NCI-H460 (cell line): ENCODE results near the gene OTOP1. TPM values are rescaled to one million over a fixed set of nuclear protein-coding genes. Genes with fewer than 3 reads are reported as not detected.
"Not testable (repeated sequence)": the region's sequence is repeated elsewhere in the genome, so short reads cannot be mapped to it uniquely, and the experiment has no call there.

Experiments
- DNase-seq: peaks from one replicate; pipeline ENCODE4 v3.0.0-alpha.2; 2016; ENCODE audit warnings: low read depth; ENCODE audit errors: extremely low read depth
- total RNA-seq: library from RNA; depleted of rRNA; stranded (reverse); fragments of >200 nt; shearing (Covaris generic); gene quantifications from 2 replicates; pipeline ENCODE4 v1.2.3, GENCODE V29; 2014

OTOP1 gene
- total RNA-seq, 1 experiment from 2014 or later, result not detected

DNA sequence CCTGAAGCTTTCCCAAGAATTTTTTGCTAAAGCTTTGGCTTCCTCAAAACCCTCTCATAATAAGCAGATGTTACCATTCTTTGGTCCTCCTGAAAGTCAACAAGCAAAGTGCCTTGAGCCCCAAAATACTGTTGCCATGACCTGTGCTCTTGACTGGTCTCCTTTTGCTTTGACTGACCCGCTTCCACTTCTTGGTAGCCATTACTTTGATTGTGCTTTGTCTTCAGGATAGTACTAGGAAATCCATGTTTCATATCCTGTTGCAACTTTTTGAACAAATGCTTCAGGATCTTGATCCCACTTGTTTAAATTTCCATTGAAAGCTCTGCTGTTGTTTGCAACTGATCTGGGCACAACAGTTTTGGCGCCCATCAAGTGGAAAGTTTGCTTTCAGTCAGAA lies 6.9 kb upstream of the OTOP1 start:
- no peak for DNase-seq

DNA sequence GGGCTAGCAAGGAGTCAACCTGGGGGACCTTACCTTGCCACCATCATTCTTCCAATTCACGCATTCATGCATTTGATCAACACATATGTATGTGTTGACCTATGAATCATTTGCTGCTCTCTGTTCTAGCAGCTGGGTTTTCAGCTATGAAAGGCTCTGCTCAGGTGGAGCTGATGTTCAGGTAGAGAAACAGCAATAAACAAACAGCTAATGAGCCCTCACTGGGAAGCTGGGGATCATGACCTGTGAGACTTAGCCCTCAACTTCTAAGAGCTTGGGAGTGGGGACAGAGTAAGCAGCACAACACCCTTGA lies 1.6 kb upstream of the OTOP1 start:
- no peak for DNase-seq

DNA sequence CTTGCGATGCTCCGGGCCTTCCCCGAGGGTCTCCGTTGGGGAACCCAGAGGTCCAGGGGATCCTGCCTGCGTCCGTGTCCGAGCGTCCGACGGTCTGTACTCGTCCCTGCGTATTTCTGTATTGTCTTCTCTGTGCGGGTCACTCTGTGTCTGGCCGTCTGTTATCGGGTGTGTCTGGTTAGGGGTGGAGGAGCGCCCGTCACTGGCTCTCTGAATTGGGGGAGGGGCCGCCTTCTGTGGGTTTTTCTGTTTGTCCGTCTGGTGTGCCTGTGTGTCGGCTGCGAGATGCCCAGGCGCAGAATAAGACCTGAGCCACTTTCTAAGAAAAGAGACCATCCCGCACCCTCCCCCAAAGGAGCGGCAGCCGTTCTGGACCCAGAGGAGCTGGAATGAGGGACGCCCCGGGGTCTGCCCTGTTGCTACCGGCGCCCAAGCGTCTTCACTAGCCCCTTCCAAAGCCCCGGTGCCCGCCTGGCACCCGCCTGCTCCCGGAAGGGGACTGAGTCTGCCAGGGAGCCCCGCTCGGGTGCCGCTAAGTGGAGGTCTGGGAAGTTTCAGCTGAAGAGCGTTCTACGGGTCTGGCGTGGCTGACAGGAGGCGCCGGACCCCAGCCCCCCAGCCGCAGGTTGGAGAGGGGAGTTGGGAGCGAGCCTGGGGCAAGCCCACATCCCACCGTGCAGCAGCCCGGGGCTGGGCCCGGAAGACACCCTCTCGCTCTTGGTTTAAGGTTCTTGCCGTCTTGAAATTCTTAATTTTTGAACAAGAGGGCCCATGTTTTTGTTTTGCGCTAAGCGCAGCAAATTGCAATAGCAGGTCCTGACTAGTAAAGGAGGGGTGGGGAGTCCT lies 1.0 kb upstream of the OTOP1 start:
- no peak for DNase-seq

DNA sequence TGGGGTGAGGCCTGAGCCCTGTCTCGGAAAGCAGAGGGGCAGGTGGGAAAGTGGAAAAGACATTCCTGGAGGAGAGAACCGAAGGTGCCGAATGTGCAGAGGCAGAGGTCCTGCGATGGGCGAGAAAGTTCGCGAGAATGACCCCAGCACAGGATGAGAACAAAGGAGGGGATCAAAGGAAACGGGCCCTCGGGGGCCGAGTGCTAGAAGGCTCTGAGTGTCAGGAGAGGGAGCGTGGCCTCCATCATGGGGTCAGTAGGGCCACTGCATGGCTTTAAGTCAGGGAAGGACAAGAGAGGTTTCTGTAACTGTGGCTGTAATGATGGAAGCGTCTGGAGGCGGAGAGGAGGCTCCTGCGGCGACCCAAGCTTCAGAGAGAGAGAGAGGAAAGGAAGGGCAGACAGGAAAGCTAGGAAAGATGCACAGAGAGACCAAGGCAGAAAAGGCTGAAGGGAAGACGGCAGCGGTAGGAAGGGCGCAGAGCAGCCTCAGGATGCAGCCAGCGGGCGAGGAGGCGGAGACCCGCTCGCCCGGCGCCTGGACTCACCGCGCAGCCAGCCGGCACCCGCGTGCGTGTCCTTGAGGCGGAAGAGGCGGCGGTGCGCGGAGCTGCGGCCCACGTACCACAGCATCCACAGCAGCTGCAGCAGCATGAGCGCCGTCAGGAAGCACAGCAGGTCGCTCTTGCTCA lies 669 bp downstream of the OTOP1 start:
- no peak for DNase-seq

DNA sequence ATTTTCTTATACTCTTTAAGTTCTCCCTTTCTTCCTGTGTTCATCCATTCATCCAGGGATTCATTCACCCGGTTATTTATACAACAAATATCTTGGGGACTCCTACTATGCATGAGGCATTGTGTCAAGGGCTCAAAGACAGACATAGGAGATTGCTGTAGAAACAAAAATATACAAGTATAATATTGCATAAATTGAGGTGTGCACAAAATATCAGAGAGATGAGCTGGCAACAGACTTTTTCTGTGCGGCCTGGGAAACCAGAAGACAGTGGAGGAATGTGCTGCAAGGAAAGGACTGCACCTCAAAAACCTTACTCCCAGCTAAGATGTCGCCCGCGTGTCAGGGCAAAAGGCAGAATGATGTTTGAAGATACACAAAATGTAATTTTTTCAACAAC lies 9.6 kb downstream of the OTOP1 start:
- DNase-seq, result no peak

DNA sequence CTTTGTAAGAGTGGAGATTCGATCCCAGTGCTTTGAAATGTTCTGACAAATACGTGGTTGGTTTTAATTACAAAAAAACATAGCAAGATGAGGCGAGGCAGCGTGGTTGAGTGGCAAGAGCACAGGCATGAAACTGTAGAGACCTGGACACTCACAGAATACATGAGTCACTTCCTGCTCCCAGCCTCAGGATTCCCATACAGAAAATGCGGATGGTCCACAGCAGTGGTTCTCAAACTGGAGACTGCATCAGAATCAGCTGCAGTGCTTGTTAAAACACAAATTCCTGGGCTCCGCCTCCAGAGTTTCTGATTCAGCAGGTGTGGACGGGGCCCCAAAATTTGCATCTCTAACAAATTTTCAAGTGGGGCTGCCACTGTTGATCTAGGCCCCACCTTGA lies 10.1 kb downstream of the OTOP1 start:
- DNase-seq, result no peak

DNA sequence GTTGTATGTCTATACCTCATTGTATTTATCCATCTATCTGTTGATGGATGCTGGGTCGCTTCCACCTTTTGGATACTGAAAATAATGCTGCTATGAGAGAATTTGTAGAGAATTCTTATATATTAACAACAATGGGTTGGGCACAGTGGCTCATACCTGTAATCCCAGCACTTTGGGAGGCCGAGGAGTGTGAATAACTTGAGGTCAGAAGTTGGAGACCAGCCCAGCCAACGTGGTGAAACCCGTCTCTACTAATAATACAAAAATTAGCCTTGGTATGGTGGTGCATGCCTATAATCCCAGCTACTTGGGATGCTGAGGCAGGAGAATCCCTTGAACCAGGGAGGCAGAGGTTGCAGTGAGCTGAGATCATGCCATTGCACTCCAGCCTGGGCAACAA lies 13.1 kb downstream of the OTOP1 start:
- not testable (repeated sequence) for DNase-seq

DNA sequence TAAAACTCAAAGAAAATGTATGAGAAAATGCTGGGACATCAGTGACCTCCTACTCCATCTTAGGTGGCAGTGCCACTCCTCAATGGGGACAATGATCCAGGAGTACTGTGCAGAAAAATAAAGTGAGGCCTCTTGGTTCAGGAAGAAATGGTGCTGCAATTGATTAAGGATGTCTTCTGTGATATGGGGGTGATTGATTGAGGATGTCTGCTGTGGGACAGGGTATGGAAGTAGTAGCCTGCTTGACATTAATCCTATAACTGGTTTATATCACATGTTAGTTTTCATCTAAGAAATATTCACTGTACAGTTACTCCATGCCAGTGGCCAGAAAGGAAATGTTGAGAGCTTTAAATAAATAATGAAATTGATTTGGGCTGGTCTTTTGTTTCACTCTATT lies 20.5 kb downstream of the OTOP1 start:
- DNase-seq, result no peak

DNA sequence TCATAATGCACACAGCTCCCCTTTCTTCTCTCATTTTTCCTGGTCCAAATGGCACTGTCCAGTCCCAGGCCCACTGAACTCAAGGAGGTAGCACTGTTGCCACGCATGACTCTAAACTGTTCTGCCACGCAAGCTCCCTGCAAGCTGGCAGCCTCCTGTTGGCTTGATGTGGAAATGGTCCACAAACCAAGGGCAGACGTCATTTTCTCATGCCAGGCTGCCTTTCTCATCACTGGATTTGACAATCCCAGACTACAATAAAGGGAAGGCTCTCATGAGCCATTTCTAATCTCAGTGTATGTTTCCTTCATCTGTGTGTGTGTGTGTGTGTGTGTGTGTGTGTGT lies 22.4 kb downstream of the OTOP1 start:
- no peak for DNase-seq

DNA sequence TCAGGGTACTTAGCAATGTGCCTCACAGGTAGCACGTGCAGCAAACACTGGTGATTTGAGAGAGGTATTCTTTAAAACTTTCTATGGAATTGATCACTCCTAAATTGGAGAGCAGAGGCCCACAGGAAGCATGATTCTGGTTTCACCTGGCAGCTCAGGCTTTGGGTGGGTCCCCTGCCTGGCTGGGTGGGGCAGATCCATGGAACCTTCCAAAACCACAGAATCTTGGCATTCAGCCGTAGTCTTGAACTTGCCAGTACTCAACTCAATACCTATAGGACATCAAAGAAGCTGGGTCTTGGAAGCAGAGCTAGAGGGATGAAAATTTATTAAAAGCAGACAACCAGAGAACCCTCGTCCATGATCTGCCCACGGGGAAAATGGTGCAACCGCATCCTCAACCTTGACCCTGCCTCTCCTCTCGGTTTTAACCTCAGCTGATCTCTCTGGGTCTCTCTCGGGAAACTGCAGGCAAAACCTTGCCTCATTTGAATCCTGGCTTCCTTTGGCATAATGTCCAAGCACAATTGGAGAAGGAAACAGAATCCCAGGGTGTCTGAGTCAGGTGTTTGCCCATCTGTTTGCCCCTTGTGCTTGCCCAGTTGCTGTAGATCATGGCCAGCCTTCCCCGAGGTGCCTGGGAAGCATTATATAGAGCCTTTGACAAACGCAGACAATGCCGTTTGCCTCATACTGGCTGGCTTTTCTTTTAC lies 22.9 kb downstream of the OTOP1 start:
- DNase-seq, result no peak

DNA sequence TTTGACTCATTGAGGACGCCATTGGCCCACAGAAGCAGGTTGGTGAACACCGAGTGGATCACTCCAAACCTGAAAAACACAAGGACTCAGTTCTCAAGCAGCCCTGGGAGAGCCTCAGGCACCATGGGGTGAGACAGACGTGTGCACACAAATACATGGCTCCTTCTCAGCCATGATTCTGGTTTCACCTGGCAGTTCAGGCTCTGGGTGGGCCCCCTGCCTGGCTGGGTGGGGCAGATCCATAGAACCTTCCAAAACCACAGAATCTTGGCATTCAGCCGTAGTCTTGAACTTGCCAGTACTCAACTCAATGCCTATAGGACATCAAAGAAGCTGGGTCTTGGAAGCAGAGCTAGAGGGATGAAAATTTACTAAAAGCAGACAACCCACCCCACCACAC lies 24.2 kb downstream of the OTOP1 start:
- no peak for DNase-seq

DNA sequence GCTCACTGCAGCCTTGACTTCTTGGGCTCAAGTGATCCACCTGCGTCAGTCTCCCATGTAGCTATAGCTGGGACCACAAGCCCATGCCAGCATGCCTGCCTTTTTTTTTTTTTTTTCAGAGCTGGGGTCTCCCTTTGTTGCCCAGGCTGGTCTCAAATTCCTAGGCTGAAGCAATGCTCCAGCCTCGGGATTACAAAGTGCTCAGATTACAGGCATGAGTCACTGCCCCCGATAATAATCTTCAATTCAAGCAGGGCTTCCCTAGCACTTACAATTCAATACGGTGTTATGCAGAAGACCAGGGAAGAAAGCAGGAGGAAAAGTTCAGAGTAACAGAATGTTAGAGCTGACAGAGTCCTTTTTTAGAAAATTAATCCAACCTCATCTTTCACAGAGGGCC lies 26.1 kb downstream of the OTOP1 start:
- no peak for DNase-seq

DNA sequence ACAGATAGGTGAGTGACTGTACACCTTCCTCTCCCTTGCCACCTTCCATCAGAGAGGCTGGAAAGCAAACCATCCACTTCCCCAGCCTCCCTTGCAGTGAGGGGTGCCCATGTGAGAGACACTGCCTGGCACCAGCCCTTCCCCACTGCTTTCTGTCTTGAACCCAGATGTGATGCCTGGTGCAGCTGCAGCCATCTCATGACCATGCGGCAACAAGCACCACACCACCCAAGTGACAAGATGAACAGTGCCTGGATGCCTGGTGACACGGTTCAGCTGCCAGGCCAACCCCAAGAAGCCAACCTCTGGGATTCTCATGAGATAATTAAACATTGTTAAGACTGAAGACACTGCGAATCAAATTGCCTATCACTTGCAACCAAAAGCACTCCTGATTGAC lies 31.4 kb downstream of the OTOP1 start:
- DNase-seq, result no peak

DNA sequence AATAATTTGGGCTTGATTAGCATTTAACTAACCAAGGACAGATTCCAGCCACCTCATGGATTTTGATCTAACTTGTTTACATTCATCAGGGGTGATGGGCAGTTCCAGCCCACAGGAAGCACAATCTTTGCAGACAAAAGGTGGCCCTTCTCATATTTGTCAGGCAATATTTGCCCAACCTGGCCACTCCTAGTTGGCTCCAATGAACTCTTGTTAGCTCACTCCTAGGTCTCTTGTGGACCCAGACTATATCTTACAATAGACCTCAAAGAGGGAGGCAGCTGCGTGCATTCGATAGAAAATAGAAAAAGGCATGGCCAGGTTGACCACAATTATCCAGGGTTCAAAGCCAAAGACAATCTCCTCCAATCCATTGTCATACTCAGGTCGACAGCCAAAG lies 38.2 kb downstream of the OTOP1 start:
- DNase-seq, result not testable (repeated sequence)

DNA sequence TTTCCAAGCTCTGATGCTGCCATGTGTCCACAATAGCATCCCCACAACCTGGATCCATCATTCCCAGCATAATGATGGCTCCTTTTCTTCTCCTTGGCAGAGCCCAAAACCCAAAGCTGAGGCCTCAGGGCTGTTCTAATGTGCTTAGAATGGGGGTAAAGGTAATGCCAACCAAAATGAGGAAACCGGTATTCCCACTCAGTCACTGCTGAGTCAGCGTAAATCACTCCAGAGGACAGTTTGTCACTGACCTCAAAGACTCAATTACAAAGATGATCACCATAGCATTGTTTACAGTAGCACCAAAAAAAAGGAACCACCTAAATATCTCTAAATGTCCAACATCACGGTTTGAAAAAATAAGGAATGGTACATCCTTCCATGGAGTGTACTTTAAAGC lies 41.2 kb downstream of the OTOP1 start:
- no peak for DNase-seq

DNA sequence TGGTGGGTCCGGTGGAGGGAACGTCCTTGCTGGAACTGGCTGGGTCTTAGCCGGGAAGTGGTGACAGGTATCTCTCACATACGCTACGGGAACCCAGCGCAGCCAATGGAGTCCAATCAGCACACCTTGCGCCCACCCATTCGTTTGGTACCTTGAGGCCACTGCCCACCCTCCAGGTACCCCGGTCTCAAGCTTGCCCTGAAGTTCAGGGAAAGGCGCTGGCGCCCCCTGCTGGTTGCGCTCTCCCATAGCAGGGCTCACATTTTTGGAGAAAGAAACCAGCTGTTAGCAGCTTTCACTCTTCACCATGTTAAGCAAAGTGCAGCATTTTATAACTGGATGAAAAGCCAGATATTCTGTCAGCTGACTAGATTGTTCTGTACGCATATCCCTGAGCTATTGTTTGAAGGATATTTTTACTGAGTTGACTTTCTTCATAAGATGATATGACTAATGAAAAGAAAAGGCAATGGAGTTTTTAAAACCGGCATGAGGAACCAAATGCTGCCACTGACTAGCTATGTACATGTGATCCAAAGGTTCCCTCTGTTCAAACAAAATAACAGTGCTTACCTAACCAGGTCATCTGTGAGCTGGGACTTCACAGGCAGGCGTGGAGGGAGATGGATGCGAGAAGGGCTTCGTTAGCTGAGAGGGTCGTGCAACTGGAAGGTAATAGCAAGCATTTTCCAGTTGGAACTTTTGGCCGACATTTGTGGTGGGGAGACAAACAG lies 43.7 kb downstream of the OTOP1 start:
- no peak for DNase-seq

DNA sequence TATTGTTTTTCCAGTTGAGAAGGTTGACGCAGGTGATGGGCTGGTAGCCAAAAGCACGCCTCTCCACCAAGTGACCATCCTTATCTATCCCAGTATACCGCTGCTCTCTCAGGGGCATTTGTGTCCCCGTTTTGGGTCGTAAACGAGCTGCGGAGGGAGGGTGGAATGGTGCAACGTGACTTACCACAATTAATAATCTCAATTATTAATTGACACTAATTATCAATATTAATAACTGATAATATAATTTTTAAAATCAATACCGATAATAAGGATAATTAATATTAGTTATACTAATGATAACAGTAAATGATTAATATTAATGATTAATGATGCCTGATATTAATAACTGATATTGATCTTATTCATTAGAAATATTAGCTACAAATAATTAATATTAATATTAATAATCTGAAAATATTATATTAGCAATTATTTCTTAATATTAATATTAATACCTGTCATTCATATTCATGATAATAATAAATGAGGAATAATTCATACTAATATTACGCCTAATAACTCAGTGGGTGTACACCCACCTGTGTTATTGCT lies 56.1 kb downstream of the OTOP1 start:
- no peak for DNase-seq

DNA sequence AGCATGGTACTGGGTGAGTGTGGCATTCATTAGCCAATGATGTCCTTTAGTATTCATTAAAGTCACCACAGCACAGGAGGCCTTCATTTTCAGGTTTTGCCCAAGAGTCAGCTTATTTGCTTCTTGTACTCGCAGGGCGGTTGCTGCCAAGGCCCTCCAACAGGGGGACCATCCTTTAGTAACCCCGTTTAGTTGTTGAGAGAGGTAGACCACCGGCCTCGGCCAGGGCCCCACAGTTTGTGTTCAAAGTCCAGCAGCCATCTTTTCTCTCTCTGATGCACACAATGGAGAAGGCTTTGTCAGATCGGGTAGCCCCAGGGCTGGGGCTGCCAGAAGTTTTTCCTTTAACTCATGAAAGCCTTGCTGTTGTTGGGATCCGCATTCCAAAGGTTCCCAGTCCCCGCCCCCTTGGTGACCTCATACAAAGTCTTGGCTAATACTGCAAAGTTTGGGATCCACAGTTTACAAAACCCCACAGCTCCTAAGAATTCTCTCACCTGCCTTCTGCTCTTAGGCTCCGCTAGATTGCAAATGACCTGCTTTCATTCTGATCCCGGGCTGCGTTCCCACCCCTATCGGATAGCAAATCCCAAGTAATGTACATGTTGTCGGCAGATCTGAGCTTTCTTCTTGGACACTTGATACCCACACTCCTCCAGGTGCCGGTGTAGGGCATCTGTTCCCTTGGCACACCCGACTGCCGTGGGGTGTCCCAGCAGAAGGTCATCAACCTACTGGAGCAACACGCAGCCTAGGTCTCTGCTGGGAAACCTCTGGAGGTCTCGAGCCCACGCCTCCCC lies 58.5 kb downstream of the OTOP1 start:
- not testable (repeated sequence) for DNase-seq

DNA sequence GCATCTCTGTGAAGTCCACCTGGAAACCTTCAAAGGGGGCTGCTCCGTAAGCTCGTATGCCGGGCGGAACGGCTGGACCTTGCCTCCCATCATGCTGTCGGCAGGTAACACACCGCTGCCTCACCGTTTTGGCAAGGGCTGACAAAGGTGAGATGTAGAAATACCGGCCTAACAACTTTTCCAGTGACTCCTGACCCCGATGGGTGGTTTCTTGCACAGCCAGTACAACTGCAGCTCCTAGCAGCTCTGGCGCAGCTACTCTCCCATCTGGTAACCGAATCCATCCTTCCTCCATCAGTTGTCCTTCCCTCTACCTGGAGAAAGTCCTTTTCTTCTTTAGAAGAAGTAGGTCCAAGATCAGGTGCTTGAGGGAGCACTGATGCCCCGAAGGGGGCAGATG lies 59.7 kb downstream of the OTOP1 start:
- DNase-seq, result not testable (repeated sequence)
